ENCODE results near the gene GDF11. TPM values are rescaled to one million over a fixed set of nuclear protein-coding genes. Genes with fewer than 3 reads are reported as not detected.

Gene GDF11
- total and polyA plus RNA-seq, 2 of the 8 experiments (the other 6 are each of a cell fraction or from before 2014, with no cell fraction given) = 12.1 to 15.1 TPM

- POLR2A ChIA-PET (ENCODE audit: partially characterized antibody) = interaction anchor here (0.7 to 46.5 kb wide), 7 partner anchors 13 to 188 kb away, joined by 3 to 809 read pairs (median 4); partner anchors contain the start of genes BLOC1S1, CD63 and GDF11
These were observed 24.2 kb downstream of the GDF11 start for GRCh38 chr12:55767156-55767555.

More at GRCh38 chr12:55767156-55767555, 24.2 kb downstream of the GDF11 start:
- no peak for TF ChIP-seq CTCF (IDR thresholded peaks at IDR 0.05; ENCODE audit: control extremely low read depth in 1 of 3, insufficient read depth in 1 of 3, low read depth in 1 of 3, low read length in 3 of 3)
- no peak overlapping the region for H2AK5ac ChIP-seq (ENCODE audit: low read depth, low read length)
- peaks cover 5 to 9% of the 10 kb centered on the region in 2 experiments for H4K20me1 ChIP-seq (replicated peaks in 1 of 2; ENCODE audit: control insufficient read depth in 1 of 2, insufficient read depth in 2 of 2, low read length in 2 of 2)
- no peaks in the 10 kb centered on the region; the same call in 1 of the 2 replicates for H3K23me2 ChIP-seq (ENCODE audit: low read depth, low read length)
- FAIRE-seq (no peak), DNase-seq (ENCODE audit: low read depth in 1 of 2, low spot score in 2 of 2) (no peak)
- H3K27me3 ChIP-seq (replicated peaks in 1 of 4; ENCODE audit: control insufficient read depth in 3 of 4, extremely low read depth in 1 of 4, insufficient read depth in 3 of 4, low read length in 3 of 4) = no peaks in the 10 kb centered on the region
- no peak overlapping the region for H2BK5ac ChIP-seq (ENCODE audit: low read depth, low read length)
- no peak overlapping the region for H4K5ac ChIP-seq (ENCODE audit: insufficient read length, low read depth, low read length)
- no peak overlapping the region for H3K14ac ChIP-seq (ENCODE audit: insufficient read length)
- no peak overlapping the region for H2BK20ac ChIP-seq (ENCODE audit: low read length)
- no peak overlapping the region for H3K4me2 ChIP-seq (ENCODE audit: insufficient read depth in 1 of 2, low read depth in 2 of 2, low read length in 2 of 2)
- H4K8ac ChIP-seq (ENCODE audit: extremely low read depth, insufficient read depth, low read length) = no peak overlapping the region
- H3K56ac ChIP-seq (replicated peaks; ENCODE audit: insufficient read length, low read depth, low read length) = no peak overlapping the region
- no peak overlapping the region for H4K91ac ChIP-seq (replicated peaks; ENCODE audit: insufficient read length, low read length)
- H2BK15ac ChIP-seq (ENCODE audit: low read length) = no peak overlapping the region
- no peak overlapping the region; a peak in 1 of 7 replicates for H3K9ac ChIP-seq (replicated peaks in 1 of 4; ENCODE audit: extremely low read depth in 1 of 4, low read depth in 3 of 4, low read length in 3 of 4)
- H3K4ac ChIP-seq (replicated peaks; ENCODE audit: insufficient read length, low read depth, low read length) = no peak overlapping the region
- H3K27ac ChIP-seq (ENCODE audit: low read depth, low read length) = no peak overlapping the region
- H3K23ac ChIP-seq (ENCODE audit: insufficient read length) = no peak overlapping the region
- no peaks in the 10 kb centered on the region for H3K9me3 ChIP-seq (ENCODE audit: insufficient read depth in 2 of 2, low read depth in 1 of 2, low read length in 1 of 2)
- H3K4me3 ChIP-seq (ENCODE audit: extremely low read depth in 1 of 4, insufficient read depth in 2 of 4, low read depth in 3 of 4, low read length in 4 of 4) = no peak overlapping the region
- peaks cover 2 to 33% (median 6%) of the 10 kb centered on the region in 4 experiments; a peak in 6 of 8 replicates for H3K36me3 ChIP-seq (ENCODE audit: control insufficient read depth in 2 of 4, insufficient read depth in 4 of 4, low read length in 3 of 4)
- CTCF ChIA-PET (ENCODE audit: partially characterized antibody) = interaction anchor here (0.6 to 3.4 kb wide), 9 partner anchors 12 to 618 kb away, joined by 3 to 19 read pairs (median 4); no protein-coding TSS in a partner anchor
- H2BK12ac ChIP-seq (ENCODE audit: low read depth, low read length) = no peak overlapping the region
- H2BK120ac ChIP-seq (replicated peaks; ENCODE audit: low read depth, low read length) = no peak overlapping the region
- no peak overlapping the region for H3K18ac ChIP-seq (ENCODE audit: extremely low read depth, low read length)
- no peaks in the 10 kb centered on the region for H3K4me1 ChIP-seq (replicated peaks in 1 of 4; ENCODE audit: control insufficient read depth in 3 of 4, insufficient read depth in 4 of 4, low read length in 3 of 4)
- H3K79me2 ChIP-seq (ENCODE audit: control insufficient read depth in 1 of 2, insufficient read depth in 2 of 2, low read length in 2 of 2) = no peaks in the 10 kb centered on the region
- H2AFZ ChIP-seq (ENCODE audit: low read length) = no peak overlapping the region
- WGBS, 2 experiments (ENCODE audit: extremely low coverage in 1 of 2, insufficient coverage in 1 of 2, insufficient read length in 1 of 2, insufficient replicate concordance in 2 of 2, low coverage in 1 of 2, low lambda C conversion rate in 2 of 2, missing lambda C conversion rate in 1 of 2) = 93% methylated on average over 4 of the region's 4 CpGs; no CpG with 5 or more reads in 1 of the 2 experiments
- peaks cover 4% of the 10 kb centered on the region for H3K79me1 ChIP-seq (ENCODE audit: low read depth, low read length)

Measured in H1 (cell line).